ENCODE data around the gene CHST15.

DNA sequence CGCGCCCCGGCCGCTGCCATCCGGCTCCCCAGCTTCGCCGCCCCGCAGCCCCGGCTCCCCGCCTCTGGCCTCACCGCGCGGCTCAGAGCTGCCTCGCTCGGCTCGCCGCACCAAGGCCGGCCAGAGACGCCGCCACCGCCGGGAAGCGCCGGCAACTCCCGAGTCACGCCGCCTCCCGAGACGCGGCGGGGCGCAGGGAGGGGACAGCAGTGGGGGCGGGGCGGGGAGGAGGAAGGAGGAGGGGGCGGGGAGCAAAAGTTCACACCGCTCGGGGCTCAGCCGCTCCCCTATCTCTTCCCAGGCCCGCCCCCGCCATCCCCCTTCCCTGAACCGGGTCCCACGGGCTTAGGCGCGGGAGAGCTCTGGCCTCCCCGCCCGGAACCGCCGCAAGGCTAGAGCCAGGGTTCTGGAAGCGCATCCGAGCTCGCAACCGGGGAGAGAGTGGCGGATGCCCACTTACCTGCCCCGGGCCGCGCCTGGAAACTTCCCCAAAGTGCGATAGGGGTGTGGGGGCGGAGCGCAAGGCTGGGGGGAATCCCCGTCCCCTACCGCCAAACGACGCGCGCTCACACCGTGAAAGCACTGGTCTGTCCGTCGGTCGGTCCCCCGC lies 1.0 kb downstream of the CHST15 start:
- TF ChIP-seq, protein P1, sequence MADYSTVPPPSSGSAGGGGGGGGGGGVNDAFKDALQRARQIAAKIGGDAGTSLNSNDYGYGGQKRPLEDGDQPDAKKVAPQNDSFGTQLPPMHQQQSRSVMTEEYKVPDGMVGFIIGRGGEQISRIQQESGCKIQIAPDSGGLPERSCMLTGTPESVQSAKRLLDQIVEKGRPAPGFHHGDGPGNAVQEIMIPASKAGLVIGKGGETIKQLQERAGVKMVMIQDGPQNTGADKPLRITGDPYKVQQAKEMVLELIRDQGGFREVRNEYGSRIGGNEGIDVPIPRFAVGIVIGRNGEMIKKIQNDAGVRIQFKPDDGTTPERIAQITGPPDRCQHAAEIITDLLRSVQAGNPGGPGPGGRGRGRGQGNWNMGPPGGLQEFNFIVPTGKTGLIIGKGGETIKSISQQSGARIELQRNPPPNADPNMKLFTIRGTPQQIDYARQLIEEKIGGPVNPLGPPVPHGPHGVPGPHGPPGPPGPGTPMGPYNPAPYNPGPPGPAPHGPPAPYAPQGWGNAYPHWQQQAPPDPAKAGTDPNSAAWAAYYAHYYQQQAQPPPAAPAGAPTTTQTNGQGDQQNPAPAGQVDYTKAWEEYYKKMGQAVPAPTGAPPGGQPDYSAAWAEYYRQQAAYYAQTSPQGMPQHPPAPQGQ (CRISPR knock-in tag; IDR thresholded peaks at IDR 0.05; ENCODE audit: borderline replicate concordance): no peak
- TF ChIP-seq ZNF274 (CRISPR knock-in tag; IDR thresholded peaks at IDR 0.05): no peak
- TF ChIP-seq ZNF607 (CRISPR knock-in tag; IDR thresholded peaks at IDR 0.05; ENCODE audit: borderline replicate concordance): no peak; the same call in 1 of the 2 replicates

Measured in HepG2 (cell line).